GM19463 (cell line): Measurements from ENCODE around the gene SLC22A3.
"Not testable (repeated sequence)": the region's sequence is repeated elsewhere in the genome, so short reads cannot be mapped to it uniquely, and the experiment has no call there.

ENCODE experiments used
- ATAC-seq: cut with Tn5 transposase; IDR thresholded peaks from one replicate; pipeline ENCODE4 v1.9.1; 2021; ENCODE audit warnings: mild to moderate bottlenecking, moderate library complexity; ENCODE audit not compliant: unreplicated experiment

The SLC22A3 gene

GRCh38 chr6:160367798-160368547, 19.8 kb downstream of the SLC22A3 start:
- no peak for ATAC-seq

DNA sequence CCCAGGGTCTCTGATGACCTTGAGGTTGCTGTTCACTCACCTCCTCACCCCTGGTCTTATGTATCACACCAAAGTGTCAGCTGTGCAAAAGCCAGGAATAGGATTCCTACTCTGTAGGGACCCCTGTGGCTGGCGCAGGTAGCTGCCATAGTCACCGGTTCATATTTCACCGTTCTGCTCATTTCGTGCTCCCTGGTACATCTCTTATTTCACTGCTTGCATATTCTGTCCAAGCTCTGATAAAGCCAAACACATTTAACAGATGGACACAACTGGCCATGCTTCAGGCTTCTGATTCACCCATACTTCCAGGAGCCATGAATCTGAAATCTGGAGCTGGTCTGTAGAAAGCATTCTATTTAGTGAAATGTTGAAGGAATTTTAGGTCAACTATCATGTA, 20.5 kb downstream of the SLC22A3 start:
- ATAC-seq: no peak

DNA sequence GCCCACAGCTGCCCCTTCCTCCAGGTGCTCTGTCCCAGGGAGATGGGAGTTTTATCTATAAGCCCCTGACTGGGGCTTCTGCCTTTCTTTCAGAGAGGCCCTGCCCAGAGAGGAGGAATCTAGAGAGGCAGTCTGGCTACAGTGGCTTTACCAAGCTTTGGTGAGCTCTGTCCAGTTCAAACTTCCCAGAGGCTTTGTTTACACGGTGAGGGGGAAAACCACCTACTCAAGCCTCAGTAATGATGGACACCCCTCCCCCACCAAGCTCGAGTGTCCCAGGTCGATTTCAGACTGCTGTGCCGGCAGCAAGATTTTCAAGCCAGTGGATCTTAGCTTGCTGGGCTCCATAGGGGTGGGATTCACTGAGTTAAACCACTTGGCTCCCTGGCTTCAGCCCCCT, 25.4 kb downstream of the SLC22A3 start:
- not testable (repeated sequence) for ATAC-seq

GRCh38 chr6:160374836-160375560, 26.8 kb downstream of the SLC22A3 start:
- ATAC-seq: no peak

DNA sequence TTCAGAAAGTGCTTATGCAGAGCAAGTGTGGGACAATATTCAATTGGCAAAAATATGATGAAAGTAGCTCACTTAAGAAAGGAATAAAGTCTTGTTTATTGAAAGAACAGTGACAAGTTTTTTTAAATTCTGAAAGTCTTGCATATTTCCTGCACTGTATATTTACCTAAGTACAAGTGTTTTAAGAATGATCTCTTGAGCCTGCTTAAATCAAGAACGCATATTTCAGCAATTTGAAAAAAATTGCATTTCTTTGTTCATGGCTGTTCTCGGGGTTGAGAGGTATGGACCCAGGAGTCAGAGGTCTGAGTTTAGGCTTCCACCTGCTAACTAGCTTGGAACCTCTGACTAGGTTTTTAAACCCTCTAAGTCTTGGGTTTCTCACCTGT, 27.4 kb downstream of the SLC22A3 start:
- ATAC-seq: no peak

DNA sequence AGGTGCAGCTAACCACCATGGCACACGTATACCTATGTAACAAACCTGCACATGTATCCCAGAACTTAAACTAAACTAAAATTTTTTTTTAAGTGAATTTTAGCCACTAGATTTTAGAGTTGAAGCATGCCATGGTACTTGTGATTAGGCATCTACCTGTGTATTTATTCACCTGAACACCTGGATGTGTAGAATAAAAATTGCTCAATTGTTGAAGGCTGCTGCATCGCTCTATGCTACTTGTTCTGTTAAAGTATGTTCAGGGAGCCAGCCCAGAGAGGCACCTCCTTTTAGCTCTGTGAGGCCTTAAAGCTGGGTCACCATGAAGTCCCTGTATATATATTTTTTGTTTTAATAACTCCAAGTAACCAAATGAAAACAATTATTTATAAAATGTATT, 28.3 kb downstream of the SLC22A3 start:
- ATAC-seq: no peak

GRCh38 chr6:160378218-160378617, 30.0 kb downstream of the SLC22A3 start:
- ATAC-seq: no peak

DNA sequence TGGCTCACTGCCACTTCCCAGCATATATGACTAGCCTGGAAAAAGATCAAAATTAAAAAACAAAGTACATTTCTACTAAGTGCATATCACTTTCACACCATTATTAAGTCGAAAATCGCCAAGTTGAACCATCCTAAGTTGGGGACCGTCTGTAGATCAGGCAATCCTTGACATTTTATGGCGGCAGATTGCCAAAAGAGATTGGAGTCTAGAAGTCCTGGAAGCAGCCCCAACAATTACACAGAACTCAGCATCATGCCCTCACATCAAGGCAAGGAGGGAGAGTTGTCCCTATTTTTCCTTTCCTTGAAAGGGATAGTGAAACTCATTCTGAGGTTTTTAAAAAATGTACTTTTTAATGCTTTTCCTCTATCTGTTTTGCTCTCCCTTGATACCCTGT, 30.7 kb downstream of the SLC22A3 start:
- ATAC-seq: no peak

GRCh38 chr6:160379466-160379865, 31.3 kb downstream of the SLC22A3 start:
- no peak for ATAC-seq

DNA sequence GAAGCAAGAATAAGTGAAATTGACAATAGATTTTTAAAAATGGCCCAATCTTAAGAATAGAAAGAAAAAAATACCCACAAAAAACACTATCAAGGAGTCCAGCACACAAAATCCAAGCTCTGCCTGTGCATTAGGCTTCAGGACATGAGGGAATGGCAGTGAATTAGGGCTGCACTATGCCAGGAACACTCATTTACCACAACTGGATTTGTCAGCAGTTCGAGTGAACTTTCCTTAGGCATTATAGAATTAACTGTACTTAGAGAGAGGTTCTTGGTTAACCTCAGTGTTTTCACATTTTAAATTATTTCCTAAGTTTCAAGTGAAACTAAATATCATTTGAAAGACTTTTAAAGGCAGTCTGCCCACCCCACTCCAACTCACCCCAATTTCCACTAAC, 34.8 kb downstream of the SLC22A3 start:
- no peak for ATAC-seq

DNA sequence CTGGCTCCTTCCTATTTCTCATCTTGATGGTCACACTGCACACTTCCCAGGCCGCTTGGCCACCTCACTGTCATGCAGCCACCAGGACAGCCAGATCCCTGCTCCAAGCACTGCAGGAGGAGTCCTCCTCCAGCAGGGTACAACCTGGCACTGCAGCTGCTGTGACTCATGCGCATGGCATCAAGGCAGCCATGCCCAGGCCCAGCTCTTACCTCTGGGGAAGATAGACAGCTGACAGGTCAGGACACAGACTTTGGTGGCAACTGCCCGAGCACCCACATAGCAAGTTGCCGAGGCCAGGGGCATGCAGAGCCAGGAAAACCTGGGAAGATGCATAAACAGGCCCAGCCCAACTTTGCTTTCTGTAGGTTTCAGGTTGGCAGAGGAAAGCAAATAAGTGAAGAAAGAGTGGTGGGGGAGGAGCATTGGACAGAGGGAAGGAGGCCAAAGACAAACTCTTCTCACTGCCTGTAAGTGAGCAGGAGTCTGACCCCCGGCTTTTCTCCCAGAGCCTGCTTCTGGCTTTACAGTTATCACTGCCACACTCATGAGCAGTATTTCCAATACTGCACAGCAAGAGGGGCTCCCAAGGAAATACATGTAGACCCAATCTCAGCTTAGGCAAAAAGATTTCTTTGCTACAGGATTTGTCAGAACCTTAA, 38.8 kb downstream of the SLC22A3 start:
- ATAC-seq: no peak

- ATAC-seq: no peak
Observed at GRCh38 chr6:160387916-160388643, 39.9 kb downstream of the SLC22A3 start.

DNA sequence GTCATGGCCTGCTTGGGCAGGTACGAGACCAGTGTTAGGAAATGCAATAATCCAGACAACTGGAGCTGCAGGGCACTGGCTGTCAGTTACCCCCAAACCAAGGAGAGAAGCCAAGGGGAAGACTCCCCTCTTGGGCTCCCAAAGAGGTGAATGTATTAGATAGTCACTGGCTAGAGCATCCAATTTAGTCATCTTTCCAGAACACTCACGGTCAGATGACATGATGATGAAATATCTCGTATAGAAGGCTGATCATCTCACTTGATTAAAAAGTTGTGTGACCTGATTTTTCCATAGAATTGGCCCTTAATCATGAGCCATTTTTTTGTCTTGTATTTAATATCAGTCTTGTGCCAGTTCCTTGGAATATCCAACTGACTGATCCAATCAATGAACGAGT, 40.7 kb downstream of the SLC22A3 start:
- no peak for ATAC-seq

GRCh38 chr6:160391419-160392116, 43.4 kb downstream of the SLC22A3 start:
- no peak for ATAC-seq

DNA sequence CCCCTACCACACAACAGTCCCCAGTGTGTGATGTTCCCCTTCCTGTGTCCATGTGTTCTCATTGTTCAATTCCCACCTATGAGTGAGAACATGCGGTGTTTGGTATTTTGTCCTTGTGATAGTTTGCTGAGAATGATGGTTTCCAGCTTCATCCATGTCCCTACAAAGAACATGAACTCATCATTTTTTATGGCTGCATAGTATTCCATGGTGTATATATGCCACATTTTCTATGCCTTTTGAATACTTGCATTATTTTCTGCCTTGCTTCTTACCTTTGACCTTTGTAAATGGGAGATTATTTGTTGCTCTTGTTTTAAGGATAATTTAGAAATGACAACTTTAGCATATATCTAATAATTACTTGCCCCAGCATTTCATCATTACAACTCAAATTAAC, 45.3 kb downstream of the SLC22A3 start:
- ATAC-seq: not testable (repeated sequence)

GRCh38 chr6:160393891-160394653, 45.9 kb downstream of the SLC22A3 start:
- ATAC-seq: no peak

DNA sequence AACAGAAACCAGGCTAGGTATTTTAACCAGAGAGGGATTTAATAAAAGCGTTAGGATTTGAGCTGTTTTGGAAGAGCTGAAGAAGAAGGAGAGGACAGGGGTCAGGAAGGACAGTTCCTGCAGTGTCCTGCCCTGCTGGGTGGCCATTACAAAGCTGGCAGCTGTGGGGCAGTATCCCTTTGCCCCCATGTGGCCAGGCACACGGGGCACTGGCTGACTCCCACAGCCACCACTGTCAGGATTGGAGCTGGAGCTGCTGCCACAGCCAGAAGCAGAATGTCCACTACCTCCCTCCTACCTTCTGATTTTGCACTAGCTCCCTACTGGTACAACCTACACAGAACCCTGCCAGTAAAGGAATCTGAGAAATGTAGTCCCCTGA, 46.5 kb downstream of the SLC22A3 start:
- no peak for ATAC-seq

DNA sequence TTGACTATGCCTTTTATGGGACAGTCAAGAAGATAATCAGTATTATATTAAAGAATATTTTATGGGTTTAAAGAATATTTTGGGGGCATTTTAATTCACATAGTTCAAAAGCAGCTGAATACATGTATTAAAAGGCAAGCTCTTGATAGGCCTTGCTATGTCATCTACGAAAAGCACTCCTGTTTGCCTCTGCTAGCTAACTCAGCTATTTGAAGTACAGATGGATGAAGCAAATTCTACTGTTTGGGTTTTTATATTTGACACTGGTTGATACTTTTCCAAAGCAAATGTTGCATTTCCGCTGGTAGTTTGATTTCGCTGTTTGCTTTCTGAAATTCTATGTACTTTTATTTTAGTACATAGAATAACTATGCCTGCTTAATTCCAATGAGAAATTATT, 47.0 kb downstream of the SLC22A3 start:
- ATAC-seq: no peak

GRCh38 chr6:160396292-160396691, 48.1 kb downstream of the SLC22A3 start:
- ATAC-seq: no peak

- peak; percentile 96 for ATAC-seq
Observed at GRCh38 chr6:160398674-160399271, 50.6 kb downstream of the SLC22A3 start.
